Liver (tissue), 3 donors: ENCODE measurements around the gene WEE2.

Experiments used
- GABPA ChIP-seq, 2 donors: IDR thresholded peaks in 1 of 2; conservative IDR thresholded peaks in 1 of 2; 2 replicates each; pipeline ENCODE4 v1.6.1; 2016; ENCODE audit warnings: antibody characterized with exemption in 2 of 2, mild to moderate bottlenecking in 1 of 2, moderate library complexity in 1 of 2
- MAX ChIP-seq: IDR thresholded peaks from 2 replicates; pipeline ENCODE4 v1.6.1; 2016; ENCODE audit warnings: antibody characterized with exemption
- SP1 ChIP-seq: IDR thresholded peaks from 2 replicates; pipeline ENCODE4 v1.6.1; 2018; ENCODE audit warnings: antibody characterized with exemption, mild to moderate bottlenecking
- TF ChIP-seq, protein P1 (sequence below): fragments of 150-350 bp; IDR thresholded peaks from 2 replicates; pipeline ENCODE4 v1.5.1; 2017; ENCODE audit warnings: improper control_type of control experiment, low read depth, low read length; ENCODE audit not compliant: missing input control
- donor health status: healthy.
- donor health status: healthy.

GRCh38 chr7:141691961-141692360 is 16.2 kb upstream of the WEE2 start:
- TF ChIP-seq MAX: no peak
- TF ChIP-seq, protein P1, sequence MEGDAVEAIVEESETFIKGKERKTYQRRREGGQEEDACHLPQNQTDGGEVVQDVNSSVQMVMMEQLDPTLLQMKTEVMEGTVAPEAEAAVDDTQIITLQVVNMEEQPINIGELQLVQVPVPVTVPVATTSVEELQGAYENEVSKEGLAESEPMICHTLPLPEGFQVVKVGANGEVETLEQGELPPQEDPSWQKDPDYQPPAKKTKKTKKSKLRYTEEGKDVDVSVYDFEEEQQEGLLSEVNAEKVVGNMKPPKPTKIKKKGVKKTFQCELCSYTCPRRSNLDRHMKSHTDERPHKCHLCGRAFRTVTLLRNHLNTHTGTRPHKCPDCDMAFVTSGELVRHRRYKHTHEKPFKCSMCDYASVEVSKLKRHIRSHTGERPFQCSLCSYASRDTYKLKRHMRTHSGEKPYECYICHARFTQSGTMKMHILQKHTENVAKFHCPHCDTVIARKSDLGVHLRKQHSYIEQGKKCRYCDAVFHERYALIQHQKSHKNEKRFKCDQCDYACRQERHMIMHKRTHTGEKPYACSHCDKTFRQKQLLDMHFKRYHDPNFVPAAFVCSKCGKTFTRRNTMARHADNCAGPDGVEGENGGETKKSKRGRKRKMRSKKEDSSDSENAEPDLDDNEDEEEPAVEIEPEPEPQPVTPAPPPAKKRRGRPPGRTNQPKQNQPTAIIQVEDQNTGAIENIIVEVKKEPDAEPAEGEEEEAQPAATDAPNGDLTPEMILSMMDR: no peak
- TF ChIP-seq SP1: no peak
- TF ChIP-seq GABPA (IDR thresholded peaks at IDR 0.05 in 1 of 2, conservative IDR thresholded peaks at IDR 0.05 in 1 of 2): no peak
